Lower leg skin (tissue), 3 donors: ENCODE measurements around the gene TP53I13.

Source experiments
- POLR2A ChIP-seq, 2 donors: fragments of 450-650 bp; IDR thresholded peaks; one replicate each; pipeline ENCODE4 v1.6.1; 2016 to 2017; ENCODE audit warnings: antibody characterized with exemption in 2 of 2, mild to moderate bottlenecking in 1 of 2, moderate library complexity in 1 of 2
- TF ChIP-seq, protein P1 (sequence below), 3 donors: fragments of 450-650 bp; IDR thresholded peaks; one replicate each; pipeline ENCODE4 v1.5.1; 2016; ENCODE audit warnings: antibody characterized with exemption in 3 of 3, mild to moderate bottlenecking in 3 of 3, moderate library complexity in 2 of 3

DNA sequence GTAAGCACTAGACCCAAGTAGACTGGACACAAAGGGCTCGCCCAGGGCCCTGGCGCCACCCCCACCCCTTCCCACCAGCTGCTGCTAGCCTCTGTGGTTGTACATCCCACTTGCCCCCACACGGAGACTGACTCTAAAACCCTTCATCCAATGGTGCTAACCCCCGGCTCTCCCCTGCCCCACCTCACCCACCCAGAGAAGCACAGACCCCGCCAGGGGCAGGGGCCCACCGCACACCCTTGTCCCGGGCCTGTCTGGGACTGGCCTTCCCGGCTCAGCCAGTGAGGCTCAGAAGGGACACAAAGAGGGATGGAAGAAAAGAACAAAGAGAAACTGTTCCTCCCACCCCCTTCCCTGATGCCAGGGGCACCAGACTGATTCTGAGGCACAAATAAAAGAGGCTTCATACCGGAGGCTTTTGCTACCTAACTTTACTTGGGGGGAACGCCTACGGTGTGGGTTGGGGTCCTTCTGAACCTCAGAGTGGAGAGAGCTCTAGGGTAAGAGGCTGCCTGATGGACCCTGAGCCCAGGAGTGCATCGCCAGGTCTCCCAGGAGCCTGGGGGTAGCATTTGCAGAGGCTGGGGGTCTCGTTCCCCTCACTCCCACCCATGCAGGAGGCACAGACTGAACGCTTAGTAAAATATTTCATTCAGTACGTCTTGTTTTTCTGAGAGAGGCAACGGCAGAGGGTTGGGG is 46.0 kb downstream of the TP53I13 start:
- TF ChIP-seq, protein P1, sequence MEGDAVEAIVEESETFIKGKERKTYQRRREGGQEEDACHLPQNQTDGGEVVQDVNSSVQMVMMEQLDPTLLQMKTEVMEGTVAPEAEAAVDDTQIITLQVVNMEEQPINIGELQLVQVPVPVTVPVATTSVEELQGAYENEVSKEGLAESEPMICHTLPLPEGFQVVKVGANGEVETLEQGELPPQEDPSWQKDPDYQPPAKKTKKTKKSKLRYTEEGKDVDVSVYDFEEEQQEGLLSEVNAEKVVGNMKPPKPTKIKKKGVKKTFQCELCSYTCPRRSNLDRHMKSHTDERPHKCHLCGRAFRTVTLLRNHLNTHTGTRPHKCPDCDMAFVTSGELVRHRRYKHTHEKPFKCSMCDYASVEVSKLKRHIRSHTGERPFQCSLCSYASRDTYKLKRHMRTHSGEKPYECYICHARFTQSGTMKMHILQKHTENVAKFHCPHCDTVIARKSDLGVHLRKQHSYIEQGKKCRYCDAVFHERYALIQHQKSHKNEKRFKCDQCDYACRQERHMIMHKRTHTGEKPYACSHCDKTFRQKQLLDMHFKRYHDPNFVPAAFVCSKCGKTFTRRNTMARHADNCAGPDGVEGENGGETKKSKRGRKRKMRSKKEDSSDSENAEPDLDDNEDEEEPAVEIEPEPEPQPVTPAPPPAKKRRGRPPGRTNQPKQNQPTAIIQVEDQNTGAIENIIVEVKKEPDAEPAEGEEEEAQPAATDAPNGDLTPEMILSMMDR (IDR thresholded peaks at IDR 0.05), result no peak
- no peak for TF ChIP-seq POLR2A (IDR thresholded peaks at IDR 0.05)
